DOHH2 (cell line): Measurements from ENCODE around the gene FRMD7.

Experiments
- H3F3A ChIP-seq: fragments of 200-600 bp; sonication (generic), shearing (Covaris generic); 2 replicates; pipeline ENCODE4 v1.6.0; 2016; ENCODE audit warnings: antibody characterized with exemption, mild to moderate bottlenecking; ENCODE audit not compliant: control insufficient read depth, insufficient read depth
- H3K27ac ChIP-seq: fragments of 200-600 bp; sonication (generic); 2 replicates; pipeline ENCODE4 v1.5.1; 2014; ENCODE audit warnings: low read depth, mild to moderate bottlenecking, low read length, moderate library complexity
- H3K27me3 ChIP-seq: fragments of 200-600 bp; sonication (generic); 2 replicates; pipeline ENCODE4 v1.6.1; 2014; ENCODE audit warnings: mild to moderate bottlenecking, low read length, mixed read lengths; ENCODE audit not compliant: control insufficient read depth
- H3K36me3 ChIP-seq: fragments of 200-600 bp; sonication (generic); 2 replicates; pipeline ENCODE4 v1.6.1; 2014; ENCODE audit warnings: mild to moderate bottlenecking, low read length, moderate library complexity, mixed read lengths; ENCODE audit not compliant: control insufficient read depth
- H3K4me1 ChIP-seq: fragments of 200-600 bp; sonication (generic); 2 replicates; pipeline ENCODE4 v1.6.1; 2014; ENCODE audit warnings: mild to moderate bottlenecking, low read length, mixed read lengths; ENCODE audit not compliant: control insufficient read depth
- H3K4me2 ChIP-seq: fragments of 200-600 bp; sonication (generic); 2 replicates; pipeline ENCODE4 v1.6.0; 2014; ENCODE audit warnings: mild to moderate bottlenecking, low read length, moderate library complexity
- H3K4me3 ChIP-seq: fragments of 200-600 bp; sonication (generic); 2 replicates; pipeline ENCODE4 v1.5.1; 2014; ENCODE audit warnings: mild to moderate bottlenecking, low read length, mixed read lengths
- H3K79me2 ChIP-seq: fragments of 200-600 bp; sonication (generic); 2 replicates; pipeline ENCODE4 v1.6.1; 2014; ENCODE audit warnings: mild to moderate bottlenecking, low read length, mixed read lengths; ENCODE audit not compliant: control insufficient read depth
- H3K9me2 ChIP-seq: fragments of 200-600 bp; sonication (generic); replicated peaks from 2 replicates; pipeline ENCODE4 v1.6.1; 2014; ENCODE audit warnings: mild to moderate bottlenecking, low read length, mixed read lengths; ENCODE audit not compliant: control insufficient read depth
- H3K9me3 ChIP-seq: fragments of 200-600 bp; sonication (generic); 2 replicates; pipeline ENCODE4 v1.6.1; 2014; ENCODE audit warnings: antibody characterized with exemption, low read length, mixed read lengths; ENCODE audit not compliant: control insufficient read depth, insufficient read depth
- H4K20me1 ChIP-seq: fragments of 200-600 bp; sonication (generic); 2 replicates; pipeline ENCODE4 v1.6.0; 2014; ENCODE audit warnings: low read depth, mild to moderate bottlenecking, antibody characterized with exemption, low read length, moderate library complexity; ENCODE audit not compliant: control insufficient read depth, insufficient read depth
- EZH2phosphoT487 ChIP-seq: fragments of 200-600 bp; sonication (generic); IDR thresholded peaks from 2 replicates; pipeline ENCODE4 v1.6.1; 2017; ENCODE audit warnings: borderline replicate concordance, mild to moderate bottlenecking, antibody characterized with exemption, low read length, moderate library complexity, mixed read lengths
- TF ChIP-seq, protein P1 (sequence below): fragments of 200-600 bp; sonication (generic); IDR thresholded peaks from one replicate; pipeline ENCODE4 v1.5.1; 2014; ENCODE audit warnings: antibody characterized with exemption, mild to moderate bottlenecking, low read depth, low read length; ENCODE audit not compliant: poor library complexity, severe bottlenecking

FRMD7 gene

DNA sequence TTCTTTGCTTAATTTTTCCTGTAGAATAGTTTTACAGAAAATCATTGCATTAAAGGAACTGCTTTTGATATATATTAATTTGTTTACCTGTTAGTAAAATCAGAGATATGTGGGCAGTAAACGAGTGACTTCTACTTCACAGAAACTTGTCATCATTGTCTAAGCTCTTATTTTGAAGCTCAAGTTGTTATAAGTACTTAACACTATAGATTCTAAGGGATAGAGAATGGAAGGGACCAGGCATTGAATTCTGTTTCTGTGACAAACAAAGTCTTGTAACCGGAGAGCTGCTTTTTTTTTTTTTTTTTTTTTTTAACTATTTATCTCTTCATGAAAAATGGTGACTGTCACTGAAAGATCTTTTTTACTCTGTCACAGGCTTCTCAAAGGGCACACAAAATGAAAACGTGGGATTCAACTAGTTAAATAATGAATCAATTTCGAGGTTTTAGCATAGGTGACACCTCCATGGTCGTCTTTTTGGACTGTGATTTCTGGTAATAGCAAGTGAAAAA, 90.3 kb downstream of the FRMD7 start:
- H3K9me2 ChIP-seq: no peaks in the 10 kb centered on the region
- H3K27ac ChIP-seq: no peak overlapping the region
- no peaks in the 10 kb centered on the region; the same call in 1 of the 2 replicates for H3K36me3 ChIP-seq
- H3K9me3 ChIP-seq: no peaks in the 10 kb centered on the region
- no peak overlapping the region for H3K4me3 ChIP-seq
- H3K27me3 ChIP-seq: no peaks in the 10 kb centered on the region
- H3F3A ChIP-seq: no peaks in the 10 kb centered on the region
- TF ChIP-seq, protein P1, sequence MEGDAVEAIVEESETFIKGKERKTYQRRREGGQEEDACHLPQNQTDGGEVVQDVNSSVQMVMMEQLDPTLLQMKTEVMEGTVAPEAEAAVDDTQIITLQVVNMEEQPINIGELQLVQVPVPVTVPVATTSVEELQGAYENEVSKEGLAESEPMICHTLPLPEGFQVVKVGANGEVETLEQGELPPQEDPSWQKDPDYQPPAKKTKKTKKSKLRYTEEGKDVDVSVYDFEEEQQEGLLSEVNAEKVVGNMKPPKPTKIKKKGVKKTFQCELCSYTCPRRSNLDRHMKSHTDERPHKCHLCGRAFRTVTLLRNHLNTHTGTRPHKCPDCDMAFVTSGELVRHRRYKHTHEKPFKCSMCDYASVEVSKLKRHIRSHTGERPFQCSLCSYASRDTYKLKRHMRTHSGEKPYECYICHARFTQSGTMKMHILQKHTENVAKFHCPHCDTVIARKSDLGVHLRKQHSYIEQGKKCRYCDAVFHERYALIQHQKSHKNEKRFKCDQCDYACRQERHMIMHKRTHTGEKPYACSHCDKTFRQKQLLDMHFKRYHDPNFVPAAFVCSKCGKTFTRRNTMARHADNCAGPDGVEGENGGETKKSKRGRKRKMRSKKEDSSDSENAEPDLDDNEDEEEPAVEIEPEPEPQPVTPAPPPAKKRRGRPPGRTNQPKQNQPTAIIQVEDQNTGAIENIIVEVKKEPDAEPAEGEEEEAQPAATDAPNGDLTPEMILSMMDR: no peak
- no peak for TF ChIP-seq EZH2phosphoT487
- H4K20me1 ChIP-seq: no peaks in the 10 kb centered on the region
- H3K4me1 ChIP-seq: peaks cover 33% of the 10 kb centered on the region
- peaks cover 94% of the 10 kb centered on the region for H3K79me2 ChIP-seq
- H3K4me2 ChIP-seq: no peak overlapping the region

DNA sequence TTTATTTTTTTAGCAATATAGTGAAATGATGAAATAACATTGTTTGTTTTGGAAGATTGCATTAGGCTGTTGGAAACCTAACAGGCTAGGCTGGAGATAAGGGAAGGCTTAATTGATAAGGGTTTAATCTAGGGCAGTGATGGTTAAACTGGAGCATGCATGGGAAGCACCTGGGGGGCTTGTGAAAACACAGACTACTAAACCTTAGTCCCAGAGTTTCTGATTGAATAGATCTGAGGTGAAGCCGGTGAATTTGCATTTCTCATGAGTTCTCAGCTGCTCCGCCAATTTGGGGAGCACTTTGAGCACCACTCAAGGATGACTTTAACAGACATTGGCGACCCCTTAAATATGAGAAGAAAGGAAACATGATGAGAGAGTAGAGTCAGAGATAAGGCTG, 93.2 kb downstream of the FRMD7 start:
- Histone ChIP-seq H4K20me1 (no peaks in the 10 kb centered on the region), H3K79me2 (peaks cover 96% of the 10 kb centered on the region), H3K9me2 (no peaks in the 10 kb centered on the region), H3K27ac (peak overlapping the region; percentile 63), H3K4me3 (peak overlapping the region; percentile 66), H3K9me3 (no peaks in the 10 kb centered on the region), H3K4me1 (peaks cover 61% of the 10 kb centered on the region), H3K36me3 (no peaks in the 10 kb centered on the region; the same call in 1 of the 2 replicates), H3K27me3 (no peaks in the 10 kb centered on the region), H3F3A (no peaks in the 10 kb centered on the region), H3K4me2 (peak overlapping the region; percentile 79)
- TF ChIP-seq, protein P1: no peak
- no peak for TF ChIP-seq EZH2phosphoT487

GRCh38 chrX:132033166-132033565, 94.7 kb downstream of the FRMD7 start:
- H3K4me3 ChIP-seq: peak overlapping the region; percentile 47
- no peak for TF ChIP-seq EZH2phosphoT487
- TF ChIP-seq, protein P1: no peak
- H3K4me2 ChIP-seq: peak overlapping the region; percentile 62
- H3F3A ChIP-seq: no peaks in the 10 kb centered on the region
- no peaks in the 10 kb centered on the region for H4K20me1 ChIP-seq
- H3K79me2 ChIP-seq: peaks cover 96% of the 10 kb centered on the region
- H3K4me1 ChIP-seq: peaks cover 76% of the 10 kb centered on the region
- H3K27ac ChIP-seq: peak overlapping the region; percentile 63
- no peaks in the 10 kb centered on the region for H3K9me3 ChIP-seq
- H3K27me3 ChIP-seq: no peaks in the 10 kb centered on the region
- H3K36me3 ChIP-seq: peaks cover 5% of the 10 kb centered on the region; the same call in 1 of the 2 replicates
- H3K9me2 ChIP-seq: no peaks in the 10 kb centered on the region
